ENCODE measurements around the gene TMEM200A.
A peak's percentile ranks its signal among the peaks of the same experiment; 100 is the strongest.

Gene TMEM200A

GRCh38 chr6:130366107-130367005 is 539 bp downstream of the TMEM200A start:
- no peaks in the 10 kb centered on the region for H3K36me3 ChIP-seq (replicated peaks)
- peak overlapping the region; percentile 52 for H3K4me3 ChIP-seq
- H3K4me1 ChIP-seq, result 0 out of 2 replicates have a peak, but pooled peaks cover 2% of the 10 kb centered on the region
- in situ Hi-C loops (cut with MboI; ENCODE audit: low sequenced_read_pairs), result no loop called here
- peak in 1 of 2 experiments; percentile 67 for DNase-seq (ENCODE audit: low spot score in 2 of 2)
- H3K27me3 ChIP-seq (ENCODE audit: low read depth), result peaks cover 13% of the 10 kb centered on the region
- no peaks in the 10 kb centered on the region for H3K9me3 ChIP-seq

- H3K9me3 ChIP-seq, result no peaks in the 10 kb centered on the region
- DNase-seq (ENCODE audit: low spot score in 2 of 2), result no peak
- H3K4me1 ChIP-seq, result peaks cover 6% of the 10 kb centered on the region
- no peaks in the 10 kb centered on the region for H3K36me3 ChIP-seq (replicated peaks)
- H3K4me3 ChIP-seq, result no peak overlapping the region
- in situ Hi-C loops (cut with MboI; ENCODE audit: low sequenced_read_pairs), result no loop called here
- peaks cover 13% of the 10 kb centered on the region for H3K27me3 ChIP-seq (ENCODE audit: low read depth)
These were observed 1.9 kb downstream of the TMEM200A start for GRCh38 chr6:130367767-130368166.

- in situ Hi-C loops (cut with MboI; ENCODE audit: low sequenced_read_pairs), result no loop called here
- DNase-seq (ENCODE audit: low spot score in 2 of 2), result no peak
- no peak overlapping the region for H3K4me3 ChIP-seq
- H3K9me3 ChIP-seq, result no peaks in the 10 kb centered on the region
- H3K27me3 ChIP-seq (ENCODE audit: low read depth), result peaks cover 13% of the 10 kb centered on the region
- no peaks in the 10 kb centered on the region for H3K36me3 ChIP-seq (replicated peaks)
- peaks cover 13% of the 10 kb centered on the region for H3K4me1 ChIP-seq
These were observed 2.8 kb downstream of the TMEM200A start for GRCh38 chr6:130368576-130368975.

GRCh38 chr6:130369831-130370230 is 4.0 kb downstream of the TMEM200A start:
- in situ Hi-C loops (cut with MboI; ENCODE audit: low sequenced_read_pairs), result no loop called here
- Histone ChIP-seq H3K27me3 (ENCODE audit: low read depth) (peaks cover 13% of the 10 kb centered on the region), H3K9me3 (no peaks in the 10 kb centered on the region), H3K4me3 (no peak overlapping the region), H3K4me1 (peaks cover 19% of the 10 kb centered on the region), H3K36me3 (replicated peaks) (no peaks in the 10 kb centered on the region)
- DNase-seq (ENCODE audit: low spot score in 2 of 2), result no peak

- no peaks in the 10 kb centered on the region for H3K9me3 ChIP-seq
- in situ Hi-C loops (cut with MboI; ENCODE audit: low sequenced_read_pairs), result no loop called here
- H3K36me3 ChIP-seq (replicated peaks), result no peaks in the 10 kb centered on the region
- H3K27me3 ChIP-seq (ENCODE audit: low read depth), result peaks cover 9% of the 10 kb centered on the region
- no peak overlapping the region for H3K4me3 ChIP-seq
- H3K4me1 ChIP-seq, result peaks cover 17% of the 10 kb centered on the region
- DNase-seq (ENCODE audit: low spot score in 2 of 2), result no peak
These were observed 6.2 kb downstream of the TMEM200A start for GRCh38 chr6:130371921-130372420.

- Histone ChIP-seq H3K9me3 (no peaks in the 10 kb centered on the region), H3K4me3 (no peak overlapping the region), H3K27me3 (ENCODE audit: low read depth) (peaks cover under 1% of the 10 kb centered on the region), H3K36me3 (replicated peaks) (no peaks in the 10 kb centered on the region), H3K4me1 (peaks cover 17% of the 10 kb centered on the region)
- DNase-seq (ENCODE audit: low spot score in 2 of 2), result peak in 1 of 2 experiments; percentile 56
- in situ Hi-C loops (cut with MboI; ENCODE audit: low sequenced_read_pairs), result no loop called here
These were observed 7.0 kb downstream of the TMEM200A start for GRCh38 chr6:130372786-130373185.

- no peak overlapping the region for H3K4me3 ChIP-seq
- in situ Hi-C loops (cut with MboI; ENCODE audit: low sequenced_read_pairs), result no loop called here
- peaks cover 17% of the 10 kb centered on the region for H3K4me1 ChIP-seq
- no peaks in the 10 kb centered on the region for H3K36me3 ChIP-seq (replicated peaks)
- peak; percentile 36 to 55 for DNase-seq (ENCODE audit: low spot score in 2 of 2)
- no peaks in the 10 kb centered on the region for H3K27me3 ChIP-seq (ENCODE audit: low read depth)
- no peaks in the 10 kb centered on the region for H3K9me3 ChIP-seq
These were observed 8.2 kb downstream of the TMEM200A start for GRCh38 chr6:130373992-130374391.

GRCh38 chr6:130376936-130377335 is 11.1 kb downstream of the TMEM200A start:
- H3K4me3 ChIP-seq, result no peak overlapping the region
- H3K9me3 ChIP-seq, result no peaks in the 10 kb centered on the region
- no peaks in the 10 kb centered on the region for H3K36me3 ChIP-seq (replicated peaks)
- H3K4me1 ChIP-seq, result peaks cover 17% of the 10 kb centered on the region
- in situ Hi-C loops (cut with MboI; ENCODE audit: low sequenced_read_pairs), result no loop called here
- H3K27me3 ChIP-seq (ENCODE audit: low read depth), result no peaks in the 10 kb centered on the region
- DNase-seq (ENCODE audit: low spot score in 2 of 2), result no peak

- H3K4me3 ChIP-seq, result no peak overlapping the region
- H3K9me3 ChIP-seq, result no peaks in the 10 kb centered on the region
- no peak for DNase-seq (ENCODE audit: low spot score in 2 of 2)
- H3K4me1 ChIP-seq, result peaks cover 16% of the 10 kb centered on the region
- no peaks in the 10 kb centered on the region for H3K27me3 ChIP-seq (ENCODE audit: low read depth)
- H3K36me3 ChIP-seq (replicated peaks), result no peaks in the 10 kb centered on the region
- in situ Hi-C loops (cut with MboI; ENCODE audit: low sequenced_read_pairs), result no loop called here
These were observed 11.6 kb downstream of the TMEM200A start for GRCh38 chr6:130377371-130377770.

- H3K27me3 ChIP-seq (ENCODE audit: low read depth), result no peaks in the 10 kb centered on the region
- peaks cover 12% of the 10 kb centered on the region for H3K4me1 ChIP-seq
- in situ Hi-C loops (cut with MboI; ENCODE audit: low sequenced_read_pairs), result no loop called here
- H3K9me3 ChIP-seq, result no peaks in the 10 kb centered on the region
- no peak overlapping the region for H3K4me3 ChIP-seq
- DNase-seq (ENCODE audit: low spot score in 2 of 2), result no peak
- no peaks in the 10 kb centered on the region for H3K36me3 ChIP-seq (replicated peaks)
These were observed 12.1 kb downstream of the TMEM200A start for GRCh38 chr6:130377915-130378314.

GRCh38 chr6:130379223-130379622 is 13.4 kb downstream of the TMEM200A start:
- no peaks in the 10 kb centered on the region for H3K36me3 ChIP-seq (replicated peaks)
- DNase-seq (ENCODE audit: low spot score in 2 of 2), result no peak
- H3K4me1 ChIP-seq, result no peaks in the 10 kb centered on the region; the same call in 1 of the 2 replicates
- H3K27me3 ChIP-seq (ENCODE audit: low read depth), result no peaks in the 10 kb centered on the region
- in situ Hi-C loops (cut with MboI; ENCODE audit: low sequenced_read_pairs), result no loop called here
- no peak overlapping the region for H3K4me3 ChIP-seq
- H3K9me3 ChIP-seq, result no peaks in the 10 kb centered on the region

- Histone ChIP-seq H3K9me3 (no peaks in the 10 kb centered on the region), H3K36me3 (replicated peaks) (no peaks in the 10 kb centered on the region), H3K27me3 (ENCODE audit: low read depth) (no peaks in the 10 kb centered on the region), H3K4me1 (no peaks in the 10 kb centered on the region), H3K4me3 (no peak overlapping the region)
- in situ Hi-C loops (cut with MboI; ENCODE audit: low sequenced_read_pairs), result no loop called here
- DNase-seq (ENCODE audit: low spot score in 2 of 2), result no peak
These were observed 15.2 kb downstream of the TMEM200A start for GRCh38 chr6:130381012-130381411.

GRCh38 chr6:130381459-130382380 is 15.9 kb downstream of the TMEM200A start:
- in situ Hi-C loops (cut with MboI; ENCODE audit: low sequenced_read_pairs), result no loop called here
- Histone ChIP-seq H3K9me3 (no peaks in the 10 kb centered on the region), H3K4me3 (no peak overlapping the region), H3K36me3 (replicated peaks) (no peaks in the 10 kb centered on the region), H3K4me1 (no peaks in the 10 kb centered on the region), H3K27me3 (ENCODE audit: low read depth) (no peaks in the 10 kb centered on the region)
- DNase-seq (ENCODE audit: low spot score in 2 of 2), result no peak

Data from HAP-1 (cell line).